Measurements from ENCODE around the gene ADGRG7.

Gene ADGRG7

DNA sequence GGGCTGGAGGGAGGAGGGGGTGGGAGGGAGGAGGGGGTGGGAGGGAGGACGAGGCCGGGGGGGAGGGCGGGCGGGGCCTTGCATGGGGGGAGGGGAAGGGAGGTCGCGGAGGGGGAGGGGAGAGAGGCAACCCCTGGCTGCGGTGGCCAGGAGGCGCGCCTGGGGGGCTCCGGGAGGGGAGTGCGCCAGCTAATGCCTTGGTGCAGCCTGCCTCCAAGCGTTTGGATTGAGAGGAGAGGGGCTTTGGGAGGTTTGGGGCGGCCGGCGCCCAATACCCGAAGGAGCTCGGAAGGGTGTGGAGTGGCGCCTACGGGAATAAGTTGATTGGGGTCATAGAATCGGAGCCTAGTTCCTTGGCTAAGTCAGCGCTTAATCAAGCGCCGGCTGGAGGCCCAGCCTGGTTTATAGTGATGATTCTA lies 100.5 kb downstream of the ADGRG7 start:
- Histone ChIP-seq H3K4me3 (ENCODE audit: low read depth, low read length) (peak overlapping the region; percentile 94), H4K8ac (ENCODE audit: low read depth, low read length) (peak overlapping the region; percentile 99), H3K27ac (ENCODE audit: low read depth, low read length) (peak overlapping the region; percentile 100), H3K4me2 (ENCODE audit: low read length) (peak overlapping the region; percentile 98), H3K4me1 (ENCODE audit: control insufficient read depth in 1 of 2, insufficient read depth in 2 of 2, low read length in 2 of 2) (peaks cover 0 to 3% of the 10 kb centered on the region in 2 experiments), H3K9me3 (ENCODE audit: insufficient read depth, low read depth, low read length) (no peaks in the 10 kb centered on the region), H3K27me3 (ENCODE audit: insufficient read depth, low read length) (no peaks in the 10 kb centered on the region), H4K91ac (ENCODE audit: low read depth, low read length) (peak overlapping the region; percentile 98), H2AFZ (ENCODE audit: insufficient read depth, low read length, poor library complexity) (no peak overlapping the region), H2AK5ac (ENCODE audit: low read length) (peak overlapping the region; percentile 55), H3K14ac (ENCODE audit: low read length) (peak overlapping the region; percentile 34), H3K79me1 (ENCODE audit: low read length) (peaks cover 9% of the 10 kb centered on the region), H2BK120ac (ENCODE audit: insufficient read depth, low read length, poor library complexity) (peak overlapping the region; percentile 84), H3K23ac (ENCODE audit: low read length) (no peak overlapping the region), H2BK12ac (ENCODE audit: low read length) (no peak overlapping the region), H3K4ac (ENCODE audit: low read depth, low read length) (peak overlapping the region; percentile 44), H3K36me3 (ENCODE audit: control insufficient read depth in 1 of 2, insufficient read depth in 2 of 2, low read length in 2 of 2) (peaks cover 4 to 9% of the 10 kb centered on the region in 2 experiments), H3K9ac (ENCODE audit: low read length) (peak overlapping the region; percentile 96), H4K12ac (ENCODE audit: low read depth, low read length) (peak overlapping the region; percentile 56), H3K18ac (ENCODE audit: low read length) (peak overlapping the region; percentile 96), H3K79me2 (ENCODE audit: control insufficient read depth, insufficient read depth, low read length, poor library complexity) (peaks cover 16% of the 10 kb centered on the region), H2BK5ac (ENCODE audit: low read depth, low read length, poor library complexity) (peak overlapping the region; percentile 94)
- peak in 1 of 2 donors; percentile 40 for DNase-seq
- WGBS (ENCODE audit: extremely low coverage, insufficient coverage, insufficient read length), result no CpG with 5 or more reads among the region's 23 CpGs

DNA sequence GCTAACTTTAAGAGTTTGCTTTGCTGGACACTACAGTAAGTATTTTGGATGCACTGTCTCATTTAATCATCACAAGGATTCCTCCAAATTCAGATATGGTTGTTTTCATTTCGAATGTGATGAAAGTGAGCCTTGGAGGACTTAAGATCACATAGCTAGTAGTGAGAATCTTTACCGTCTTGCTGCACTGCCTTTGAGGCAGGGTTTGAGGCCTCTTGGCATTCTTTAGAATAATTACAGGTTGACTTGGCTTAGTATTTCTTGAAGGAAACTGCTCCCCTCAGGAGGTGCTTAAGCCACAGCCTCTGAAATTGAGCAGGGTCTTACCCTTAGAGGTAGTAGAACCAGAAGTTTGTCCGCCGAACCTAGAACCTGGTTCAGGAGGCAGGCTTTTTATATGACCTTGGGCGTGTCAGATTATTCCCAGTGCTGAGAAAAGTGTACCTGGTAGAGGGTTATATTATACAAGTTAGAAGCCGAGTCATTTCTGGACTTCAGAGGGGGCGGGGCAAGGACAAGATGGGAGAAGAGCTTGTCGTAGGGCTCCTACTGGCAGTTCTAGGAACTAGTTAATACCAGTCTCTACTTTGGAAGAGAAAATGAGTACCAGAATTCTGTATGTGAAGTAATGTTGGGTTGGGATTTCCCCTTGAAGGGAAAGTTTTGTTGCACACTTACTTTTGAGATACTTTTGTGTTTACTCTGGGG lies 101.0 kb downstream of the ADGRG7 start:
- Histone ChIP-seq H3K4me3 (ENCODE audit: low read depth, low read length) (peak overlapping the region; percentile 93), H4K12ac (ENCODE audit: low read depth, low read length) (no peak overlapping the region), H3K4ac (ENCODE audit: low read depth, low read length) (peak overlapping the region; percentile 97), H3K27ac (ENCODE audit: low read depth, low read length) (peak overlapping the region; percentile 93), H3K27me3 (ENCODE audit: insufficient read depth, low read length) (no peaks in the 10 kb centered on the region), H3K4me2 (ENCODE audit: low read length) (peak overlapping the region; percentile 98), H2BK12ac (ENCODE audit: low read length) (no peak overlapping the region), H2AFZ (ENCODE audit: insufficient read depth, low read length, poor library complexity) (no peak overlapping the region), H3K9me3 (ENCODE audit: insufficient read depth, low read depth, low read length) (no peaks in the 10 kb centered on the region), H3K18ac (ENCODE audit: low read length) (no peak overlapping the region), H3K36me3 (ENCODE audit: control insufficient read depth in 1 of 2, insufficient read depth in 2 of 2, low read length in 2 of 2) (peaks cover 7 to 9% of the 10 kb centered on the region in 2 experiments), H3K79me1 (ENCODE audit: low read length) (peaks cover 9% of the 10 kb centered on the region), H3K9ac (ENCODE audit: low read length) (peak overlapping the region; percentile 96), H2BK5ac (ENCODE audit: low read depth, low read length, poor library complexity) (peak overlapping the region; percentile 78), H3K14ac (ENCODE audit: low read length) (no peak overlapping the region), H2AK5ac (ENCODE audit: low read length) (no peak overlapping the region), H2BK120ac (ENCODE audit: insufficient read depth, low read length, poor library complexity) (no peak overlapping the region), H3K23ac (ENCODE audit: low read length) (no peak overlapping the region), H4K91ac (ENCODE audit: low read depth, low read length) (peak overlapping the region; percentile 82), H3K4me1 (ENCODE audit: control insufficient read depth in 1 of 2, insufficient read depth in 2 of 2, low read length in 2 of 2) (peaks cover 0 to 3% of the 10 kb centered on the region in 2 experiments), H4K8ac (ENCODE audit: low read depth, low read length) (peak overlapping the region; percentile 75), H3K79me2 (ENCODE audit: control insufficient read depth, insufficient read depth, low read length, poor library complexity) (peaks cover 16% of the 10 kb centered on the region)
- no CpG with 5 or more reads among the region's 8 CpGs for WGBS (ENCODE audit: extremely low coverage, insufficient coverage, insufficient read length)
- peak; percentile 71 to 84 for DNase-seq

DNA sequence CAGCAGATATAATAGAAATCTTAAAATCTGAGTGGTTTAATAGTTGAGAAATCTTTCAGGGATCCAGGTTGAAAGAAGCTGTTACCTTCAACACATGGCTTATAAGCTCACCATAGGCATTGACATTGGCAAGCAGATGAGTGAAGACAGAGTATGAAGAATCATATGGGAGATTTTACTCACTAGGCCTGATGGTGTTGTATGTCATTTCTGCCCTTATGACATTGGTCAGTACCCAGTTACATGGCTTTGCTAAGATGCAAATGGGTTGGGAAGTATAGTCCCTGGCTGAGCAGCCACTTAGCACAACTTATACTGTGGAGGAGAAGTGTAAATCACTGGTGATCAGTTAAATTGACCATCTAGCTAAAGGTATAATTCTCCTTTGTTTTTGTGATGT lies 105.8 kb downstream of the ADGRG7 start:
- Histone ChIP-seq H4K12ac (ENCODE audit: low read depth, low read length) (no peak overlapping the region), H2AFZ (ENCODE audit: insufficient read depth, low read length, poor library complexity) (no peak overlapping the region), H2BK5ac (ENCODE audit: low read depth, low read length, poor library complexity) (no peak overlapping the region), H3K4me2 (ENCODE audit: low read length) (no peak overlapping the region), H3K9me3 (ENCODE audit: insufficient read depth, low read depth, low read length) (no peaks in the 10 kb centered on the region), H3K9ac (ENCODE audit: low read length) (no peak overlapping the region), H3K14ac (ENCODE audit: low read length) (no peak overlapping the region), H3K79me2 (ENCODE audit: control insufficient read depth, insufficient read depth, low read length, poor library complexity) (peaks cover 10% of the 10 kb centered on the region), H3K27me3 (ENCODE audit: insufficient read depth, low read length) (no peaks in the 10 kb centered on the region), H2BK120ac (ENCODE audit: insufficient read depth, low read length, poor library complexity) (no peak overlapping the region), H3K4ac (ENCODE audit: low read depth, low read length) (no peak overlapping the region), H2AK5ac (ENCODE audit: low read length) (no peak overlapping the region), H3K4me3 (ENCODE audit: low read depth, low read length) (no peak overlapping the region), H4K8ac (ENCODE audit: low read depth, low read length) (no peak overlapping the region), H3K36me3 (ENCODE audit: control insufficient read depth in 1 of 2, insufficient read depth in 2 of 2, low read length in 2 of 2) (peaks cover 11 to 16% of the 10 kb centered on the region in 2 experiments), H3K27ac (ENCODE audit: low read depth, low read length) (no peak overlapping the region), H4K91ac (ENCODE audit: low read depth, low read length) (no peak overlapping the region), H3K79me1 (ENCODE audit: low read length) (no peaks in the 10 kb centered on the region), H3K18ac (ENCODE audit: low read length) (no peak overlapping the region), H3K4me1 (ENCODE audit: control insufficient read depth in 1 of 2, insufficient read depth in 2 of 2, low read length in 2 of 2) (peaks cover 0 to 3% of the 10 kb centered on the region in 2 experiments), H3K23ac (ENCODE audit: low read length) (no peak overlapping the region), H2BK12ac (ENCODE audit: low read length) (no peak overlapping the region)
- no peak for DNase-seq

DNA sequence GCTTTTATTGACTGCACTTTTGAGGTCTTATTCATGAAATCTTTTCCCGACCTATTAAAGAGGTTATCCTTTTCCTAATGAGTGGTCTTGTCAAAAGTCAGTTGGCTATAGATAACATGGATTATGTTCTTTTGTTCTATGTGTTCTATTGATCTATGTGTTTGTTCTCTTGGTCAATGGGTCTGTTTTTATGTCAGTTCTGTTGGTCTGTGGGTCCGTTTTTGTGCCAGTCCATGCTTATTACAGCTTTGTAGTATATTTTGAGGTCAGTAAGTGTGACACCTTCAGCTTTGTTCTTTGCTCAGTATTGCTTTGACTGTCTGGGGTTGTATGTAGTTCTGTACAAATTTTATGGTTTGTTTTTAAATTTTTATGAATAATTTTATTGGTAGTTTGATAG lies 107.7 kb downstream of the ADGRG7 start:
- H3K36me3 ChIP-seq (ENCODE audit: control insufficient read depth in 1 of 2, insufficient read depth in 2 of 2, low read length in 2 of 2), result peaks cover 20 to 23% of the 10 kb centered on the region in 2 experiments
- no peaks in the 10 kb centered on the region for H3K79me2 ChIP-seq (ENCODE audit: control insufficient read depth, insufficient read depth, low read length, poor library complexity)
- H4K91ac ChIP-seq (ENCODE audit: low read depth, low read length), result no peak overlapping the region
- no peak overlapping the region for H3K4ac ChIP-seq (ENCODE audit: low read depth, low read length)
- no CpG with 5 or more reads among the region's 2 CpGs for WGBS (ENCODE audit: extremely low coverage, insufficient coverage, insufficient read length)
- H3K18ac ChIP-seq (ENCODE audit: low read length), result no peak overlapping the region
- no peak overlapping the region for H4K8ac ChIP-seq (ENCODE audit: low read depth, low read length)
- H3K9ac ChIP-seq (ENCODE audit: low read length), result no peak overlapping the region
- no peak overlapping the region for H4K12ac ChIP-seq (ENCODE audit: low read depth, low read length)
- no peak overlapping the region for H3K4me3 ChIP-seq (ENCODE audit: low read depth, low read length)
- H3K79me1 ChIP-seq (ENCODE audit: low read length), result no peaks in the 10 kb centered on the region
- no peak overlapping the region for H3K14ac ChIP-seq (ENCODE audit: low read length)
- no peak overlapping the region for H2BK12ac ChIP-seq (ENCODE audit: low read length)
- no peaks in the 10 kb centered on the region for H3K27me3 ChIP-seq (ENCODE audit: insufficient read depth, low read length)
- H2BK120ac ChIP-seq (ENCODE audit: insufficient read depth, low read length, poor library complexity), result no peak overlapping the region
- no peak for DNase-seq
- H2BK5ac ChIP-seq (ENCODE audit: low read depth, low read length, poor library complexity), result no peak overlapping the region
- no peaks in the 10 kb centered on the region for H3K9me3 ChIP-seq (ENCODE audit: insufficient read depth, low read depth, low read length)
- H3K23ac ChIP-seq (ENCODE audit: low read length), result no peak overlapping the region
- H2AFZ ChIP-seq (ENCODE audit: insufficient read depth, low read length, poor library complexity), result no peak overlapping the region
- no peak overlapping the region for H2AK5ac ChIP-seq (ENCODE audit: low read length)
- H3K4me1 ChIP-seq (ENCODE audit: control insufficient read depth in 1 of 2, insufficient read depth in 2 of 2, low read length in 2 of 2), result no peaks in the 10 kb centered on the region
- H3K4me2 ChIP-seq (ENCODE audit: low read length), result no peak overlapping the region
- H3K27ac ChIP-seq (ENCODE audit: low read depth, low read length), result no peak overlapping the region
